Ectodermal cell (in vitro differentiated cells): ENCODE measurements around the gene SAXO2.
"Not testable (repeated sequence)": the region's sequence is repeated elsewhere in the genome, so short reads cannot be mapped to it uniquely, and the experiment has no call there.

ENCODE experiments used
- H3K27ac ChIP-seq: 2 replicates; pipeline ENCODE4 v1.7.0; 2013; ENCODE audit warnings: mild to moderate bottlenecking, low read depth, low read length; ENCODE audit not compliant: insufficient read depth, poor library complexity, severe bottlenecking
- H3K27me3 ChIP-seq: 2 replicates; pipeline ENCODE4 v1.7.0; 2013; ENCODE audit warnings: mild to moderate bottlenecking, low read length; ENCODE audit not compliant: insufficient read depth, control insufficient read depth, poor library complexity, severe bottlenecking
- H3K36me3 ChIP-seq: one replicate; pipeline ENCODE4 v1.7.0; 2013; ENCODE audit warnings: low read length; ENCODE audit not compliant: control insufficient read depth, insufficient read depth
- H3K4me1 ChIP-seq: one replicate; pipeline ENCODE4 v1.7.0; 2013; ENCODE audit warnings: low read length; ENCODE audit not compliant: control insufficient read depth, insufficient read depth
- H3K4me3 ChIP-seq: 2 replicates; pipeline ENCODE4 v1.7.0; 2013; ENCODE audit warnings: low read depth, low read length, control low read depth; ENCODE audit not compliant: insufficient read depth
- H3K9me3 ChIP-seq: 2 replicates; pipeline ENCODE4 v1.7.0; 2013; ENCODE audit warnings: mild to moderate bottlenecking, low read length, moderate library complexity; ENCODE audit not compliant: control insufficient read depth
- WGBS, 2 experiments: methylation state at CpG; one replicate each; pipeline ENCODE4 v1.1.7; 2013; ENCODE audit warnings: missing lambda C conversion rate in 2 of 2; 5-methylcytosine and 5-hydroxymethylcytosine counted together

Gene SAXO2

GRCh38 chr15:82320861-82321260, 58.2 kb downstream of the SAXO2 start:
- H3K4me3 ChIP-seq, H3K9me3 ChIP-seq, H3K36me3 ChIP-seq, H3K27me3 ChIP-seq, H3K4me1 ChIP-seq, H3K27ac ChIP-seq: not testable (repeated sequence)
- WGBS, 2 experiments: 79 to 80% methylated on average over 2 of the region's 6 CpGs

- not testable (repeated sequence) for H3K4me3 ChIP-seq, H3K27me3 ChIP-seq, H3K36me3 ChIP-seq, H3K4me1 ChIP-seq, H3K9me3 ChIP-seq, H3K27ac ChIP-seq
- no CpG with 5 or more reads among the region's 10 CpGs for WGBS, 2 experiments
Measured at GRCh38 chr15:82322488-82322887, 59.9 kb downstream of the SAXO2 start.

GRCh38 chr15:82324831-82325230, 62.2 kb downstream of the SAXO2 start:
- not testable (repeated sequence) for H3K27ac ChIP-seq, H3K4me3 ChIP-seq, H3K36me3 ChIP-seq, H3K4me1 ChIP-seq, H3K9me3 ChIP-seq, H3K27me3 ChIP-seq
- WGBS, 2 experiments: 91 to 92% methylated on average over 5 of the region's 6 CpGs

GRCh38 chr15:82325646-82326045, 63.0 kb downstream of the SAXO2 start:
- 89 to 90% methylated on average over 10 of the region's 10 CpGs for WGBS, 2 experiments
- H3K9me3 ChIP-seq, H3K36me3 ChIP-seq, H3K27me3 ChIP-seq, H3K4me3 ChIP-seq, H3K4me1 ChIP-seq, H3K27ac ChIP-seq: not testable (repeated sequence)

GRCh38 chr15:82326896-82327295, 64.3 kb downstream of the SAXO2 start:
- H3K4me1 ChIP-seq, H3K27me3 ChIP-seq, H3K27ac ChIP-seq, H3K36me3 ChIP-seq, H3K4me3 ChIP-seq, H3K9me3 ChIP-seq: not testable (repeated sequence)
- 86 to 89% methylated on average over 17 to 19 of the region's 23 CpGs for WGBS, 2 experiments

- H3K27ac ChIP-seq, H3K4me3 ChIP-seq, H3K4me1 ChIP-seq, H3K27me3 ChIP-seq, H3K9me3 ChIP-seq, H3K36me3 ChIP-seq: not testable (repeated sequence)
- 89 to 95% methylated on average over 4 to 5 of the region's 10 CpGs for WGBS, 2 experiments
Measured at GRCh38 chr15:82327372-82327771, 64.8 kb downstream of the SAXO2 start.

- H3K9me3 ChIP-seq, H3K27ac ChIP-seq, H3K4me3 ChIP-seq, H3K27me3 ChIP-seq, H3K4me1 ChIP-seq, H3K36me3 ChIP-seq: not testable (repeated sequence)
- WGBS, 2 experiments: no CpG with 5 or more reads among the region's 13 CpGs
Measured at GRCh38 chr15:82329039-82329438, 66.4 kb downstream of the SAXO2 start.

GRCh38 chr15:82330921-82331320, 68.3 kb downstream of the SAXO2 start:
- H3K9me3 ChIP-seq, H3K4me1 ChIP-seq, H3K36me3 ChIP-seq, H3K4me3 ChIP-seq, H3K27ac ChIP-seq, H3K27me3 ChIP-seq: not testable (repeated sequence)
- WGBS, 2 experiments: 89 to 95% methylated on average over 3 of the region's 11 CpGs

- not testable (repeated sequence) for H3K4me3 ChIP-seq, H3K9me3 ChIP-seq, H3K27ac ChIP-seq, H3K4me1 ChIP-seq, H3K36me3 ChIP-seq, H3K27me3 ChIP-seq
- WGBS, 2 experiments: 82 to 88% methylated on average over 1 of the region's 3 CpGs
Measured at GRCh38 chr15:82331576-82332304, 69.1 kb downstream of the SAXO2 start.

- H3K27me3 ChIP-seq, H3K9me3 ChIP-seq, H3K4me3 ChIP-seq, H3K27ac ChIP-seq, H3K36me3 ChIP-seq, H3K4me1 ChIP-seq: not testable (repeated sequence)
- WGBS, 2 experiments: 89 to 92% methylated on average over 10 to 11 of the region's 13 CpGs
Measured at GRCh38 chr15:82332711-82333602, 70.3 kb downstream of the SAXO2 start.
